GM21423 (cell line): Measurements from ENCODE around the gene TBL1X.

Source experiments
- ATAC-seq: cut with Tn5 transposase; IDR thresholded peaks from one replicate; pipeline ENCODE4 v1.9.1; 2021; ENCODE audit warnings: mild to moderate bottlenecking, moderate library complexity; ENCODE audit not compliant: unreplicated experiment

Gene TBL1X

GRCh38 chrX:9658409-9658808 lies 193.6 kb downstream of the TBL1X start:
- ATAC-seq, result no peak

- ATAC-seq, result no peak
Observed at GRCh38 chrX:9659571-9660195, 194.8 kb downstream of the TBL1X start.

DNA sequence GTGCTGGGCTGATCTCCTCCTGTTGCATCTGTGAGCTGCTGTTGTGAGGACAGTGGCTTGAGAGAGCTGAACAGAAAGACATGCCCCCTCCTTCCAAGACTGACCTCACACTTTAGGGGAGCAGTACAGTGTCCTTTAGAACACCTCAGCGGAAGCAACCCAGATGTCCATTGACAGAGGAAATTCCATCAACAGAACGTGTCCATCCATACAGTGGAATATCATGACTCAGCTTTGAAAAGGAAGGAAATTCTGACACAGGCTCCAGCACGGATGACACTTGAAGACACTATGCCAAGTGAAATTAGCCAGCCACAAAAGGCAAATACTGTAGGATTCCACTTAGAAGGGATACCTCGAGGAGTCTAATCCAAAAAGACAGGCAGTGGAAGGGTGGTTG lies 197.3 kb downstream of the TBL1X start:
- ATAC-seq, result no peak

GRCh38 chrX:9663216-9663615 lies 198.4 kb downstream of the TBL1X start:
- no peak for ATAC-seq

DNA sequence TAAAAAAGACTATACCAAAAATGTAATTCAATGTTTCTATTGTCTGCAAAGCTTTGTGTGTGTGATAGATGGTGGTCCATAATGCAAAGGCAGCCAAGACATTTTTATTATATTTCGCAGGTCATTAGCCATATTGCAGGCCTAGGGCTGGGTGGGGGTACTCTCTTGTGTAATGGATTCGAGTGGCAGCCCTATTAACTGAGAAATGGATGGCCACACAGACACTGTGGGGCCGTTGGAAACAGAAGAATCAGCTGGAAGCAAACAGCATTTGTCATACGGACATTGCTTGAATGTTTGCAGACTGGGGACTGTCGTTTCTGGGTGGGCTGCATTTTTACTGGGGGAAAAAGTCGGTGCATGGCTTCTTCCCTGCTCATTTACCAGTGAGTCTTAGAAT lies 199.4 kb downstream of the TBL1X start:
- no peak for ATAC-seq

GRCh38 chrX:9665113-9665512 lies 200.3 kb downstream of the TBL1X start:
- no peak for ATAC-seq

DNA sequence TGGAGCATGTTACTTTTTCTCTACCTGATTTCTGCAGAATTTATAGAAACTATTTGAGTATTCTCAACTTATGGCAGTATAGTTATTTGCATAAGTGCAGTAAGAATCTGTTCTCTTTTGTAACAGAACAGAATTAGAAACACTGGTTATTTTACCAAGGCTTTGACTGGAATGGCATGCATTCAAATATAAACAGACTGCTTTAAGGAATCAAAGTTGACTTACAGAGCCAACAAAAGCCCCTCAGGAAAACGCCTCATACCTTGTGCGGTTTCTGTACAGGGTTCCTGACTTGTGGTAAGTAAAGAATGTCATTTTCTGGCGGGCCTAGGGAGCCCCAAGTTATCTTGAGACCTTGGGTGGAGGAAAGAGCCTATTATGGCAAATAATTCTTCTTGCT lies 203.7 kb downstream of the TBL1X start:
- no peak for ATAC-seq

DNA sequence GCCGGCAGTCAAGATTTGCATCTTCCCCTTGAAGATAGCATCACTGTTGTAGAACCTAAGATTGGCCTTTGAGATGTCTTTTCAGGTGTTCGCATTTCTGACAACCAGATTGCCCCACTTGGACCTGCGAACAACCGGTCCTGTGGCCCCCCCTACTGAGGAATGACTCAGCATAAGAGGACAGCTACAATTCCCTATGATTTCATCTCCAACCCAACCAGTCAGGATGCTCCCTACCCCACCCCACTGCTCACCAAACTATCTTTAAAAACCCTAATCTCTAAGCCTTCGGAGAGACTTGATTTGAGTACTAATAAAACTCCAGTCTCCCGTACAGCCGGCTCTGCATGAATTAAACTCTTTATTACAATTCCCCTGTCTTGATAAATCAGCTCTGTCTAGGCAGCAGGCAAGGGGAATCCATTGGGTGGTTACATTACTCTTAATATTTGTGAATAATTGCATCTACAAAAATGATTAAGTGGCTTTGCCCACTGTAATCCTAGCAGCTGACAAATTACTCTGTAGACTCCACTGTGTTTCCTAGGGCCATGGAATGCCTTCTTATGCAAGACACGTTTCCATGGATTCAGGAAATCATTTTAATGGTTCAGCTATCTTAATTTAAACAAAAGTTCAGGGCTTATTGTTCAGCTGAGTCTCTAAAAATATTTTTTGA lies 205.4 kb downstream of the TBL1X start:
- no peak for ATAC-seq

- ATAC-seq, result peak; percentile 83
Observed at GRCh38 chrX:9671998-9672397, 207.1 kb downstream of the TBL1X start.

DNA sequence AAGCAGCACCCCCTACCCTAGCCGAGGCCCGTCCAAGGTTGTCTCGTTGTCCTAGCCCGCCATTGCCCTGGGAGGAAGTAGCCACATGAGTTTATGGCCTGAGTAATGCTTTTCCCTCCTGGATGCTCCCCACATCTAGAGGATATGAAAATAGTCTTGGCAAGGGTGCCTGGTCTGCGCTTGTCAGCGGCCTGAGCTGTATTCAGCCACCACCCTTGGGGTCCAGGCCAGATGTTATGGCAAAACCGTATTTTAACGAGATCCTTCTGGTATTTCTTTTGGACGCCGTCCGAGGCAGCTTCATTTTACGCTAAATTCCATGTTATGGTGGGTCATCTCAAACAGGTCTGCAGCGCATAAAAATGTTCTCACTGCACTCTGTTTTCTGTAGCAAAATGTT lies 211.4 kb downstream of the TBL1X start:
- ATAC-seq, result no peak

GRCh38 chrX:9676738-9677097 lies 211.9 kb downstream of the TBL1X start:
- no peak for ATAC-seq

GRCh38 chrX:9677098-9677739 lies 212.4 kb downstream of the TBL1X start:
- ATAC-seq, result peak; percentile 99

- no peak for ATAC-seq
Observed at GRCh38 chrX:9678215-9678965, 213.5 kb downstream of the TBL1X start.

GRCh38 chrX:9681011-9681410 lies 216.2 kb downstream of the TBL1X start:
- no peak for ATAC-seq

DNA sequence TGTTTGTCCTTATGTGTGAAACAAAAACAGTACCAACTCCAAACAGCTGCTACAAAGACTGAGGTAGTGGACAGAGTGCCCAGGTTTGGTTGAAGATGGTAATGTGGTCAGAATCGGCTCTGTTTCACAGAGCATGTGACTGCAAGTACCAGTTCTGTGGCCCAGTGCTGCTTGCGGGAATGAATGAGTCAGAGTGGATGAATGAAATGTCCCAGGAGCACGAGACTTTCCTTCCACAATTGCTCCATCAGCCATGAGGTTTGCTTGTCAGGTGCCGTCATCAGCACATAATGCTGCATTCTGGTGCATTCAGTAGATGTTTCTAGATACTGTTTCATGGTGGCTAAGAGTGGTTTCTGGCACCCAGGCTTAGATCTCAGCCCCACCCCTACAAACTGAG lies 216.6 kb downstream of the TBL1X start:
- no peak for ATAC-seq

- no peak for ATAC-seq
Observed at GRCh38 chrX:9682456-9682855, 217.6 kb downstream of the TBL1X start.

- no peak for ATAC-seq
Observed at GRCh38 chrX:9682861-9683260, 218.0 kb downstream of the TBL1X start.

DNA sequence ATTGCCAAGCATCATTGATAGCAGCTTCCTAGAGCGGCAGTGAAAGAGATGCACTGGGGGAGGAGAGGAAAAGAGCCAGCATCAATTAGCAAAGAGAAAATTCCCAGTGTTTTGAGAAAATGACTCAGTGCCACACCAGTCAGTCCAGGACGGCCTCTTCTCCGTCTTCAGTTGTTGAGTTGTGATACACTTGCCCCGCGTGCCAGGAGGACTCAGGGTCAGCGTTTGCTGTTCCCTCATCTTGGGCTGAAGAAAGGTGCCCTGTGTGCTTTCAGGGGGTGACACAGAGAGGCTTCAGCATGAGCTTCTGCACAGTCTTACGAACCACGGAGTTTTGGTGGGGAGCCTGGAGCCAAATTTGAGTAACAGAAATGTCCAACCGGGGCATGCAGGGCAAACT lies 218.5 kb downstream of the TBL1X start:
- ATAC-seq, result no peak

DNA sequence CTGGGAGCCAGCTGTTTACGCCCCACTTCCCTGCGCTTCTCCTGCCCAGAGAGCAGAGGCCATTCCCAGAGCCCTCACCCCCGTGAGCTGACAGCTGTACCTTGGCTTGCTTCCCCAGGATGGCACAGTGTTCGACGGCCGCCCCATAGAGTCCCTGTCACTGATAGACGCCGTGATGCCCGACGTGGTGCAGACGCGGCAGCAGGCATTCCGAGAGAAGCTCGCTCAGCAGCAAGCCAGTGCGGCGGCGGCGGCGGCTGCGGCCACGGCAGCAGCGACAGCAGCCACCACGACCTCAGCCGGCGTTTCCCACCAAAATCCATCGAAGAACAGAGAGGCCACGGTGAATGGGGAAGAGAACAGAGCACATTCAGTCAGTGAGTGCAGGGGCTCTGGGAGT lies 223.0 kb downstream of the TBL1X start:
- no peak for ATAC-seq

DNA sequence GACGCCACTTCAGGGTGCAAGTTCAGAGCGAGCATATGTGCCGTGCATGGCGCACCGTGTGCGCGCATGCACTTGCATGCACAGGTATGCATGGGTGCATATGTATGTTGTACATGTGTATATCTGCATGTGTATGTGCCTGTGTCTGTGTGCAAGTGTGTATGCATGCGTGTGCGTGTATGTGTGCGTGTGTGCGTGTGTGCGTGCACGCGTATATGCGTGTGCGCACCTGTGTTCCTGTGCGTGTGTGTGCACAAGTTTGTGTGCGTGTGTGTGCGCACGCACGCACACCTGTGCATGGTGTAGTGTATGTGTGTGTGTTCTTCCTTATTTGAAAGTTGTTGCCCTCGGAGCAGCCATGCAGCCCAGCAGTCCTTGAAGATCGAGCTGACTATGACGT lies 224.0 kb downstream of the TBL1X start:
- ATAC-seq, result no peak

GRCh38 chrX:9690046-9690445 lies 225.2 kb downstream of the TBL1X start:
- no peak for ATAC-seq
